A549 treated with dexamethasone at 1 μM for 4 hours (cell line): ENCODE data around the gene SGMS1. TPM values are rescaled to one million over a fixed set of nuclear protein-coding genes. Genes with fewer than 3 reads are reported as not detected.

Experiments
- total RNA-seq: library from RNA; stranded (reverse); fragments of 200-300 nt; extraction: Qiagen RNA extraction; gene quantifications from 5 replicates; pipeline ENCODE4 v1.2.3, GENCODE V29; 2022

Gene SGMS1
- 50.9 to 65.5 TPM (median 59.3 TPM) in 5 replicates for total RNA-seq

DNA sequence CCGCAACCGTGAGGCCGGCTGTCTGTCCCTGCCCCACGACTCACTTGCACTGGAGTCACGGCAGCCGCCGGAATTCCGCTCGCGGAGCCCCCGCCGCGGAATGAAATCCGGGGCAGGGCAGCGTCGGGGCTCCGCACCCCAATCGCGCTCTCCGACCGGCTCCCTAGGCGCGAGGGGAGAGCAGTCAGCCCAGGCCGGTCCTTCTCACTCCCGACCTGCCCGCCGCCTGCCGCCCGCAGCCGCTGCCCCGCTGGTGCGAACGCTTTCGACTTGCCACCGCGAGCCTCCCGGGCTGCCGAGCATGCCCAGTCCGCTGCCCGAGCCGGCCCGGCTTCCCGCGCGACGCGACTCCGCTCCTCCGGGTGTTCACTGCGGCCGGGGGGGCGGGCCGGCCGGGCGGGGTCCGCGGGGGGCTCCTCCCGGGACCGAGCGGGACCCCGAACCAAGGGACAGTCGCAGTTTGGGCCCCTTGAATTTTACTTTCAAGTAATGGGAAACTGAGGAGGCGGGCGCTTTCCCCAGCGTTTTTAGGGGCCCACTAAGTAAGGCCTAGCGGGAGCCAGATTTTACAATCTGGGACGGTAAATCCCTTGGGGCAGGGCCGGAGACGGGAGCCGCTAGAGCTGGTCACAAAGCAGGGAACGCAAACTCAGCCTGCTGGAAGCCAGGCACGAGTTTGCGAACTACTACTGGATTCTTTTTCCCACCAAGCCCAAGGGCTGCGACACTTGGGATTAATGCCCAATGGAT is at the start of gene SGMS1:
SGMS1 (minus strand) TSS at position 294 of the 750 bp plus-strand sequence. CDS start 279,842 bp downstream, outside the sequence.

Other genes with a start within 250 kb of the SGMS1 start
- gene ASAH2B, start 116.0 kb upstream of the SGMS1 start, total RNA-seq, result 3.6 to 5.7 TPM (median 4.6 TPM) in 5 replicates